HepG2 (cell line): ENCODE data around the gene ATN1. TPM values are rescaled to one million over a fixed set of nuclear protein-coding genes. Genes with fewer than 3 reads are reported as not detected.

Experiments used
- FOSL2 ChIP-seq: sonication (generic); formaldehyde crosslinking; IDR thresholded peaks from 2 replicates; pipeline ENCODE4 v1.4.0; 2020; ENCODE audit warnings: missing genetic modification reagents
- HNRNPH1 ChIP-seq: fragments of 200-400 bp; formaldehyde crosslinking; optimal IDR thresholded peaks from 2 replicates; pipeline ENCODE3; 2017; ENCODE audit warnings: mild to moderate bottlenecking, low read depth, low read length
- PHF21A ChIP-seq: sonication (generic); formaldehyde crosslinking; IDR thresholded peaks from 2 replicates; pipeline ENCODE4 v1.5.0; 2020; ENCODE audit warnings: mild to moderate bottlenecking, missing genetic modification reagents
- PHF5A ChIP-seq: IDR thresholded peaks from one replicate; pipeline ENCODE4 v1.6.1; 2018; ENCODE audit warnings: low read depth, missing genetic modification reagents; ENCODE audit not compliant: unreplicated experiment
- PRPF4 ChIP-seq: fragments of 200-400 bp; formaldehyde crosslinking; IDR thresholded peaks from 2 replicates; pipeline ENCODE4 v1.6.1; 2016; ENCODE audit warnings: low read length, low read depth; ENCODE audit not compliant: poor library complexity, severe bottlenecking
- SMAD1 ChIP-seq: sonication (generic); formaldehyde crosslinking; IDR thresholded peaks from 2 replicates; pipeline ENCODE4 v1.4.0; 2020; ENCODE audit warnings: missing genetic modification reagents, low read depth, mild to moderate bottlenecking, borderline replicate concordance
- YEATS2 ChIP-seq: sonication (generic); formaldehyde crosslinking; IDR thresholded peaks from 2 replicates; pipeline ENCODE4 v1.4.0; 2020; ENCODE audit warnings: missing genetic modification reagents, borderline replicate concordance
- ZFYVE20 ChIP-seq: sonication (generic); formaldehyde crosslinking; IDR thresholded peaks from 2 replicates; pipeline ENCODE4 v1.8.0; 2023; ENCODE audit warnings: low read depth, mild to moderate bottlenecking, moderate library complexity, missing genetic modification reagents, borderline replicate concordance
- ZNF263 ChIP-seq: sonication (generic); formaldehyde crosslinking; IDR thresholded peaks from 2 replicates; pipeline ENCODE4 v1.4.0; 2020; ENCODE audit warnings: missing genetic modification reagents
- ZNF30 ChIP-seq: sonication (generic); formaldehyde crosslinking; IDR thresholded peaks from 2 replicates; pipeline ENCODE4 v1.5.0; 2020; ENCODE audit warnings: mild to moderate bottlenecking, missing genetic modification reagents
- ZNF546 ChIP-seq: sonication (generic); formaldehyde crosslinking; conservative IDR thresholded peaks from 2 replicates; pipeline ENCODE4 v1.8.1; 2023; ENCODE audit warnings: mild to moderate bottlenecking, missing genetic modification reagents
- ZNF563 ChIP-seq: sonication (generic); formaldehyde crosslinking; IDR thresholded peaks from 2 replicates; pipeline ENCODE4 v1.8.0; 2022; ENCODE audit warnings: mild to moderate bottlenecking, moderate library complexity, missing genetic modification reagents
- ZNF703 ChIP-seq: sonication (generic); formaldehyde crosslinking; IDR thresholded peaks from 2 replicates; pipeline ENCODE4 v1.5.1; 2020; ENCODE audit warnings: missing genetic modification reagents, mild to moderate bottlenecking, moderate library complexity, borderline replicate concordance
- ZNF772 ChIP-seq: sonication (generic); formaldehyde crosslinking; IDR thresholded peaks from 2 replicates; pipeline ENCODE4 v1.5.0; 2020; ENCODE audit warnings: mild to moderate bottlenecking, missing genetic modification reagents
- ZSCAN20 ChIP-seq: sonication (generic); formaldehyde crosslinking; IDR thresholded peaks from 2 replicates; pipeline ENCODE4 v1.4.0; 2020; ENCODE audit warnings: missing genetic modification reagents, mild to moderate bottlenecking, borderline replicate concordance
- polyA plus RNA-seq, 8 experiments: library from polyadenylated mRNA; depleted of rRNA in 3 of 8; stranded (reverse) in 7 of 8; unstranded in 1 of 8; fragments of >200 nt; fragmentation: Illumina TruSeq in 4 of 8; extraction: Trizol in 4 of 8; gene quantifications; 2 replicates each; pipeline versions ENCODE4 v1.2.1 to v1.2.3, GENCODE V29; 2011 to 2016; ENCODE audit warnings: low read depth in 4 of 8, missing spikeins in 1 of 8, mixed read lengths in 1 of 8; ENCODE audit not compliant: insufficient read depth in 1 of 8
- total RNA-seq, 5 experiments: library from RNA; depleted of rRNA; stranded (reverse); fragments of >200 nt; fragmentation: Illumina TruSeq; extraction: Trizol; gene quantifications; 2 replicates each; pipeline ENCODE4 v1.2.3, GENCODE V29; 2016; ENCODE audit warnings: low read depth in 1 of 5
- TF ChIP-seq, protein P1 (sequence below): sonication (generic); formaldehyde crosslinking; IDR thresholded peaks from 2 replicates; pipeline ENCODE4 v1.4.0; 2020; ENCODE audit warnings: missing genetic modification reagents, borderline replicate concordance
- TF ChIP-seq, protein P2 (sequence below): sonication (generic); formaldehyde crosslinking; IDR thresholded peaks from 2 replicates; pipeline ENCODE4 v1.4.0; 2020; ENCODE audit warnings: mild to moderate bottlenecking, missing genetic modification reagents
- TF ChIP-seq, protein P3 (sequence below): sonication (generic); formaldehyde crosslinking; IDR thresholded peaks from 2 replicates; pipeline ENCODE4 v1.8.1; 2023; ENCODE audit warnings: missing genetic modification reagents, inconsistent platforms, borderline replicate concordance
- TF ChIP-seq, protein P4 (sequence below): sonication (generic); formaldehyde crosslinking; IDR thresholded peaks from 2 replicates; pipeline ENCODE4 v1.5.1; 2020; ENCODE audit warnings: mild to moderate bottlenecking, missing genetic modification reagents, borderline replicate concordance

The ATN1 gene
- total and polyA plus RNA-seq, 2 of the 13 experiments (the other 11 are each of a cell fraction or from before 2014, with no cell fraction given), result 2.1 to 8.6 TPM

DNA sequence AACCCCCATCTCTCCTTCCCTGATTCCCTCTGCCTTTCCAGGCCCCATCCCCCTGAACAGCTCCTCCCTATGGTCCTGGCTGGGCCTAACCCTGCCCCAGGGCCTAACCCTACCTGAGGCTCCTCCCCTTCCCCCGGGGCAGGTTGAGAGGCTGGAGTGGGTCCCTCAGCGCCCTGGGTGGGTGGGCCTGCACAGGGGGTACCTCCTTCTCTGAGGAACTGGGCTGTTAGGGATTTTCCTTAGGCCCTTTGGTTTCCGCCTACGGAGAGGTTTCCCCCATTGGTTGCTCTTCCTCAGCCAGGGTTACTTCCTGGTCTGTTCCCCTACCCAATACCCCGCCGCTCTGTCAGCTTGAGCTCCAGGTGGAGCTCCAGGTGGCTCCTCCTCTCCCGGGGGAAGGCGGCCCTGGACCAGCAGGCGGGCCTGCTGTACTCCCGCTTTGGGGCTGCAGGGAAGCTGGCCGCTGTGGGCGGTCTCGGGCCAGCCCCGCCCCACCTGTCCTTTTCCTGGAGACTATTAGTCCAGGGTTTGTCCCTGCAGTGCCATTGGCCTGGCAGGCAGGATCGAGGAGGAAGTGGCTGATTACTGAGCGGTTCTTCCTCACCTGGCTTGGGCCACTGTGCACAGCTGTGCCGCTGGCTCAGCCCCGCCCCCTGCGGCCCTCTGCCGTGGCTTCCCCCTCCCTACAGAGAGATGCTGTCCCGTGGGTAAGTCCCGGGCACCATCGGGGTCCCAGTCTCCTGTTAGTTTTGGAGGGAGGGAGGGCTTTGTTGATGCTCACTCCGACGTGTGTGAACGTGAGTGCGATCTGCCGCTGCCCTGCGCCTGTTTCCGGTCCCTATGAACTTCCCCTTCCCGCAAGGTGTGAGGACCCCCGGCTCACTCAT lies 18.5 kb downstream of the ATN1 start (continued):
- no peak for TF ChIP-seq ZNF703 (CRISPR knock-in tag)
- TF ChIP-seq, protein P1, sequence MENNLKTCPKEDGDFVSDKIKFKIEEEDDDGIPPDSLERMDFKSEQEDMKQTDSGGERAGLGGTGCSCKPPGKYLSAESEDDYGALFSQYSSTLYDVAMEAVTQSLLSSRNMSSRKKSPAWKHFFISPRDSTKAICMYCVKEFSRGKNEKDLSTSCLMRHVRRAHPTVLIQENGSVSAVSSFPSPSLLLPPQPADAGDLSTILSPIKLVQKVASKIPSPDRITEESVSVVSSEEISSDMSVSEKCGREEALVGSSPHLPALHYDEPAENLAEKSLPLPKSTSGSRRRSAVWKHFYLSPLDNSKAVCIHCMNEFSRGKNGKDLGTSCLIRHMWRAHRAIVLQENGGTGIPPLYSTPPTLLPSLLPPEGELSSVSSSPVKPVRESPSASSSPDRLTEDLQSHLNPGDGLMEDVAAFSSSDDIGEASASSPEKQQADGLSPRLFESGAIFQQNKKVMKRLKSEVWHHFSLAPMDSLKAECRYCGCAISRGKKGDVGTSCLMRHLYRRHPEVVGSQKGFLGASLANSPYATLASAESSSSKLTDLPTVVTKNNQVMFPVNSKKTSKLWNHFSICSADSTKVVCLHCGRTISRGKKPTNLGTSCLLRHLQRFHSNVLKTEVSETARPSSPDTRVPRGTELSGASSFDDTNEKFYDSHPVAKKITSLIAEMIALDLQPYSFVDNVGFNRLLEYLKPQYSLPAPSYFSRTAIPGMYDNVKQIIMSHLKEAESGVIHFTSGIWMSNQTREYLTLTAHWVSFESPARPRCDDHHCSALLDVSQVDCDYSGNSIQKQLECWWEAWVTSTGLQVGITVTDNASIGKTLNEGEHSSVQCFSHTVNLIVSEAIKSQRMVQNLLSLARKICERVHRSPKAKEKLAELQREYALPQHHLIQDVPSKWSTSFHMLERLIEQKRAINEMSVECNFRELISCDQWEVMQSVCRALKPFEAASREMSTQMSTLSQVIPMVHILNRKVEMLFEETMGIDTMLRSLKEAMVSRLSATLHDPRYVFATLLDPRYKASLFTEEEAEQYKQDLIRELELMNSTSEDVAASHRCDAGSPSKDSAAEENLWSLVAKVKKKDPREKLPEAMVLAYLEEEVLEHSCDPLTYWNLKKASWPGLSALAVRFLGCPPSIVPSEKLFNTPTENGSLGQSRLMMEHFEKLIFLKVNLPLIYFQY (CRISPR knock-in tag), result 0 out of 2 replicates have a peak, but pooled peaks have one; percentile 71
- no peak for TF ChIP-seq ZFYVE20 (CRISPR knock-in tag)
- no peak for TF ChIP-seq HNRNPH1
- no peak for TF ChIP-seq ZNF30 (CRISPR knock-in tag)
- TF ChIP-seq FOSL2 (CRISPR knock-in tag), result 0 out of 2 replicates have a peak, but pooled peaks have one; percentile 39
- 0 out of 2 replicates have a peak, but pooled peaks have one; percentile 33 for TF ChIP-seq ZNF546
- peak; percentile 39 for TF ChIP-seq ZNF772 (CRISPR knock-in tag)
- TF ChIP-seq PHF21A (CRISPR knock-in tag), result peak; percentile 90
- peak; percentile 74 for TF ChIP-seq PHF5A (CRISPR knock-in tag)
- no peak for TF ChIP-seq ZNF563
- TF ChIP-seq, protein P2, sequence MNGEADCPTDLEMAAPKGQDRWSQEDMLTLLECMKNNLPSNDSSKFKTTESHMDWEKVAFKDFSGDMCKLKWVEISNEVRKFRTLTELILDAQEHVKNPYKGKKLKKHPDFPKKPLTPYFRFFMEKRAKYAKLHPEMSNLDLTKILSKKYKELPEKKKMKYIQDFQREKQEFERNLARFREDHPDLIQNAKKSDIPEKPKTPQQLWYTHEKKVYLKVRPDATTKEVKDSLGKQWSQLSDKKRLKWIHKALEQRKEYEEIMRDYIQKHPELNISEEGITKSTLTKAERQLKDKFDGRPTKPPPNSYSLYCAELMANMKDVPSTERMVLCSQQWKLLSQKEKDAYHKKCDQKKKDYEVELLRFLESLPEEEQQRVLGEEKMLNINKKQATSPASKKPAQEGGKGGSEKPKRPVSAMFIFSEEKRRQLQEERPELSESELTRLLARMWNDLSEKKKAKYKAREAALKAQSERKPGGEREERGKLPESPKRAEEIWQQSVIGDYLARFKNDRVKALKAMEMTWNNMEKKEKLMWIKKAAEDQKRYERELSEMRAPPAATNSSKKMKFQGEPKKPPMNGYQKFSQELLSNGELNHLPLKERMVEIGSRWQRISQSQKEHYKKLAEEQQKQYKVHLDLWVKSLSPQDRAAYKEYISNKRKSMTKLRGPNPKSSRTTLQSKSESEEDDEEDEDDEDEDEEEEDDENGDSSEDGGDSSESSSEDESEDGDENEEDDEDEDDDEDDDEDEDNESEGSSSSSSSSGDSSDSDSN, result no peak; the same call in none of the 2 replicates
- TF ChIP-seq, protein P3, sequence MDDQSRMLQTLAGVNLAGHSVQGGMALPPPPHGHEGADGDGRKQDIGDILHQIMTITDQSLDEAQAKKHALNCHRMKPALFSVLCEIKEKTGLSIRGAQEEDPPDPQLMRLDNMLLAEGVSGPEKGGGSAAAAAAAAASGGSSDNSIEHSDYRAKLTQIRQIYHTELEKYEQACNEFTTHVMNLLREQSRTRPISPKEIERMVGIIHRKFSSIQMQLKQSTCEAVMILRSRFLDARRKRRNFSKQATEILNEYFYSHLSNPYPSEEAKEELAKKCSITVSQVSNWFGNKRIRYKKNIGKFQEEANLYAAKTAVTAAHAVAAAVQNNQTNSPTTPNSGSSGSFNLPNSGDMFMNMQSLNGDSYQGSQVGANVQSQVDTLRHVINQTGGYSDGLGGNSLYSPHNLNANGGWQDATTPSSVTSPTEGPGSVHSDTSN (CRISPR knock-in tag), result no peak
- TF ChIP-seq PRPF4, result no peak
- TF ChIP-seq ZNF263, result peak; percentile 43; the same call in 1 of the 2 replicates
- peak; percentile 31; the same call in 1 of the 2 replicates for TF ChIP-seq YEATS2 (CRISPR knock-in tag)
- TF ChIP-seq, protein P4, sequence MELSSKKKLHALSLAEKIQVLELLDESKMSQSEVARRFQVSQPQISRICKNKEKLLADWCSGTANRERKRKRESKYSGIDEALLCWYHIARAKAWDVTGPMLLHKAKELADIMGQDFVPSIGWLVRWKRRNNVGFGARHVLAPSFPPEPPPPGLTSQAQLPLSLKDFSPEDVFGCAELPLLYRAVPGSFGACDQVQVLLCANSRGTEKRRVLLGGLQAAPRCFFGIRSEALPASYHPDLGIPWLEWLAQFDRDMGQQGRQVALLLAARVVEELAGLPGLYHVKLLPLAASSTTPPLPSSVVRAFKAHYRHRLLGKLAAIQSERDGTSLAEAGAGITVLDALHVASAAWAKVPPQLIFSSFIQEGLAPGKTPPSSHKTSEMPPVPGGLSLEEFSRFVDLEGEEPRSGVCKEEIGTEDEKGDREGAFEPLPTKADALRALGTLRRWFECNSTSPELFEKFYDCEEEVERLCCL (CRISPR knock-in tag), result no peak
- TF ChIP-seq SMAD1 (CRISPR knock-in tag), result no peak
- TF ChIP-seq ZSCAN20, result no peak
